T-helper 17 cell (primary cell): ENCODE results near the gene ST3GAL3. TPM values are rescaled to one million over a fixed set of nuclear protein-coding genes. Genes with fewer than 3 reads are reported as not detected.

Experiments used
- ATAC-seq: fragments of 150-1000 bp; cut with Tn5 transposase; 2 replicates; pipeline ENCODE4 v1.10.0; 2021; ENCODE audit warnings: mild to moderate bottlenecking, moderate library complexity
- DNase-seq, 3 donors: peaks; one replicate each; pipeline versions ENCODE4 v3.0.0 to v3.0.0-alpha.2; 2020 to 2021
- H3K9me3 ChIP-seq: one replicate; pipeline ENCODE4 v1.7.0; 2013; ENCODE audit warnings: low read length, mild to moderate bottlenecking; ENCODE audit not compliant: control insufficient read depth, poor library complexity, severe bottlenecking
- H3K27ac Mint-ChIP-seq: one replicate; pipeline ENCODE4 v1.8.0; 2022; ENCODE audit warnings: mild to moderate bottlenecking, moderate library complexity, mixed read lengths
- H3K27me3 Mint-ChIP-seq: one replicate; pipeline ENCODE4 v1.8.0; 2022; ENCODE audit warnings: mixed read lengths
- H3K36me3 Mint-ChIP-seq: one replicate; pipeline ENCODE4 v1.8.0; 2022; ENCODE audit warnings: low read depth, mixed read lengths
- H3K4me1 Mint-ChIP-seq: one replicate; pipeline ENCODE4 v1.8.0; 2022; ENCODE audit warnings: mild to moderate bottlenecking, mixed read lengths
- H3K4me3 Mint-ChIP-seq: one replicate; pipeline ENCODE4 v1.8.0; 2022; ENCODE audit warnings: mild to moderate bottlenecking, moderate library complexity, mixed read lengths
- total RNA-seq, 4 donors: library from RNA in 2 of 4; stranded (reverse) in 2 of 4; gene quantifications; one replicate each; pipeline ENCODE4 v1.2.3 and lab custom pipeline; 2022 to 2026

Gene ST3GAL3
- total RNA-seq, 2 donors from 2014 or later = 19.8 to 24.9 TPM

DNA sequence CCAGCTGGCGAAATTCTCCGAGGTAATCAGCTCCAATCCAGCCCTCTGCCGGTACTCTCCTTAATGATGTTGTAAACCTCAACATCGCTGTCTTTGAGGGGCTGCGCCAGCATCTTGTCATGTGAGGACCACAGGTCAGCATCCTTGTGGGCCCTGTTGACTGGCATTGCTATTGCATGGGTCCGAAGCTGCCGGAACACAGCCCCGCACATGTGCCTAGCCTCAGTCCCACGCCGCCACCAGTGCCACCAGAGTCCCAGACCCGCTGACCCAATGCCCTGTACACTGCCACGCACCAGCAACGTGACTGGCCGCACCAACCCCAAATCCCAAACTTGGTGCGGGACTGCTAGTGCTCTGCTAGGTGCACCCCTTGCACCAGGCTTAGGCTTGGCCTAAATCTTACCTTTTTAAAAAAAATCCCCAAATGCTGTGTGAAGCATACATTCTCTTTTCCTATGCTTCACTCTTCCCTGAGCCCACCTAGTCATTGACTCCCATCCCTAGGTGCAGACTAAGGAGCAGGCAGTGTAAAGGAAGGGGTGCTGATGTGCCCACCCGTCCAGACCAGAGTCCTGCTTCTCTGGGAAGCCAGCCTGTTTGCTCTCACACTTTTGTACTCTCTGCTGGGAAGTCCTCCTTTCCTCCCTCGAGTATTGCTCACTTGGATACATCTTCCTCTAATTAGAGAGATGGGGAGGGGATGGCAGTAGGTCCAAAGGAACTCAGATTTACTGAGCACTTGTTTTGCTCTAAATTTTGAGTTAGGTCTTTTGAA, 144.4 kb downstream of the ST3GAL3 start:
- H3K27me3 Mint-ChIP-seq = no peaks in the 10 kb centered on the region
- no peak overlapping the region for H3K4me3 Mint-ChIP-seq
- ATAC-seq (no peak), DNase-seq (no peak)
- peaks cover 8% of the 10 kb centered on the region for H3K36me3 Mint-ChIP-seq
- no peak overlapping the region for H3K27ac Mint-ChIP-seq
- H3K4me1 Mint-ChIP-seq = peaks cover 10% of the 10 kb centered on the region
- no peaks in the 10 kb centered on the region for H3K9me3 ChIP-seq

DNA sequence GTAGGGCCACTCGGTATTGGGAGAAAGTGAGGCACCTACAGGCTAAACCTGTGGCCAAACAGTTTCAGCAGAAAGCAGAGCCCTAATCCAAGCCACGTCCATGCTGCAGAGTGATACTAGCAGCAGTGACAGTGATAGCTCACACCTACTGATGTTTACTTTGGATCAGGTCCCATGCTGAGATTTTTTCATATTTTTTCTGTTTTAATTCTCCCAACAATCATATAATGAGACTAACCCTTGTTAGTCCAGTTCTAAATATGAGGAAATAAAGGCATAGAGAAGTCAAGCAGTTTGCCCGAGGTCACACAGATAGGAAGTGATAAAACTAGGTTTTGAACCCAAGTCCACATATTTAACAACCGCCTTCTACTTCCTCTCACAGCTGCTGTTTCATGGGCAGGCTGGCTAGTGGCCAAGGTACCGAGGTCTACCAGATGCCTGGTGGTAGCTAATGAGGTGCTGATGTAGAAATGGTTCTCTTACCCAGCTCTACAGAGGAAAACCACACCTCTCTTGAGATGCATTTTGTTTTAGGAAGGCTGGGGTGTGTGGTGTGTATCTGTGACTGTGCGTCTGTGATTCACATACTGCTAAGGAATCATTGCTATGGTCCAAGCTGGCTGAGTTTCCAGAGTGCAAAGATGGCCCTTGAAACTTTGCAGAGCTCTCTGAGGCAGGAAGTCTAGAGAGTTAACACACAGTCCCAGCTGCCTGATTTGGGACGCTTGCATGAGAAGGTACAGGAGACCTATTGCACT, 146.0 kb downstream of the ST3GAL3 start:
- no peaks in the 10 kb centered on the region for H3K27me3 Mint-ChIP-seq
- H3K27ac Mint-ChIP-seq = no peak overlapping the region
- peaks cover 8% of the 10 kb centered on the region for H3K4me1 Mint-ChIP-seq
- no peak for ATAC-seq
- no peaks in the 10 kb centered on the region for H3K9me3 ChIP-seq
- H3K4me3 Mint-ChIP-seq = no peak overlapping the region
- DNase-seq = no peak
- peaks cover 8% of the 10 kb centered on the region for H3K36me3 Mint-ChIP-seq

DNA sequence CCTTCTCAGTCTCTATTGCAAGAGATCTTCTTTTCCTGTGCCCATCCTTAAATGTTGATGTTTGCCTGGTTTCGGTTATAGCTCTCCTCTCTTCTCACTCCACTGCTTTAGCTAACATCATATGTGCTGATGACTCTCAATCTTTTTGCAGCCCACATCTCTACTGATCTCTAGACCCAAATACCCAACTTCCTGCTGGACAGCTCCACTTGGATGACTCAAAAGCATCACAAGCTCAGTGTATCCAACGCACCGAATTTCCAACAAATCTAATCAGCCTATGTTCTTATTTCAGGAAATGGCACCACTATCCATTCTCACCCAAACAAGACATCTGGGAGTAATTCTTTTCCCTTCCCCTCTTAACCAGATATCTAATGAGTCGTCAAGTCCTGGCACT, 147.1 kb downstream of the ST3GAL3 start:
- no peaks in the 10 kb centered on the region for H3K27me3 Mint-ChIP-seq
- ATAC-seq (no peak), DNase-seq (no peak)
- H3K27ac Mint-ChIP-seq = no peak overlapping the region
- H3K36me3 Mint-ChIP-seq = peaks cover 4% of the 10 kb centered on the region
- H3K4me3 Mint-ChIP-seq = no peak overlapping the region
- no peaks in the 10 kb centered on the region for H3K9me3 ChIP-seq
- H3K4me1 Mint-ChIP-seq = peaks cover 3% of the 10 kb centered on the region

DNA sequence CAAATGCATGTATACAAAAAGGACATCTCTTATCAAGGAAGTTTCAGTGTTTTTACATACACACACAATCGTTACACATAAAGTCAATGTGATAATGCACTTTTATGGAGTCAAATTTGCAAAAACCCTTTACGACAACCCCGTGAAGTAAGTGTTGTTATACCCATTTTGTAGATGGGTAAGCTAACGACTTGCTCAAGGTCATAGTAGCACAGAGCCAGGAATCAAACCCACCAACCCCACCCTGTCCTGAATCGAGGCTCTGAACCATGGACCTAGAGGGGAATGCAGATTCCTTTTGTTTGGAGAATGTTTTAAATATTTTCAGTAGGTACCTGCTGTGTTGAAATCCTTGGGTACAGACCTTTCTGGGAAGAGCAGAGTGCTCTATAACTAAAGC, 148.9 kb downstream of the ST3GAL3 start:
- ATAC-seq = no peak
- DNase-seq = no peak
- no peak overlapping the region for H3K27ac Mint-ChIP-seq
- H3K4me1 Mint-ChIP-seq = peaks cover 3% of the 10 kb centered on the region
- H3K36me3 Mint-ChIP-seq = peaks cover 4% of the 10 kb centered on the region
- no peak overlapping the region for H3K4me3 Mint-ChIP-seq
- H3K27me3 Mint-ChIP-seq = no peaks in the 10 kb centered on the region
- H3K9me3 ChIP-seq = no peaks in the 10 kb centered on the region

DNA sequence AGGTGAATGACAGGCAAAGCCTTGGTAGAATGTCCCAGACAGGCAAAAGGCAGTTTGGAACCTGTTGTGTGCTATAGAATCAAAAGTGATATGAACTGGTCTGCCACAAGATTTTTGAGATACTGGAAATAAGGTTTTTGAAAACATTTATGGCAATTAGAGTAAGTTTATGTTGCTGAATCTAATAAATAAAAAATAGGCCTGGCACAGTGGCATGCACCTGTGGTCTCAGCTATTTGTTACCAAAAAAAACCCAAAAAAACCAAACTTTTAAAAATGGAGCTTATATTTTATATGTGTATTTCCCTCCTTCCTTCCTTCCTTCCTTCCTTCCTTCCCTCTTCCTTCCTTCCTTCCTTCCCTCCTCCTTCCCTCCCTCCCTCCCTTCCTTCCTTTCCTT, 149.8 kb downstream of the ST3GAL3 start:
- Mint-ChIP-seq H3K27ac (no peak overlapping the region), H3K4me1 (no peaks in the 10 kb centered on the region), H3K36me3 (peaks cover 4% of the 10 kb centered on the region), H3K27me3 (no peaks in the 10 kb centered on the region), H3K4me3 (no peak overlapping the region)
- ATAC-seq (no peak), DNase-seq (no peak)
- H3K9me3 ChIP-seq = no peaks in the 10 kb centered on the region

DNA sequence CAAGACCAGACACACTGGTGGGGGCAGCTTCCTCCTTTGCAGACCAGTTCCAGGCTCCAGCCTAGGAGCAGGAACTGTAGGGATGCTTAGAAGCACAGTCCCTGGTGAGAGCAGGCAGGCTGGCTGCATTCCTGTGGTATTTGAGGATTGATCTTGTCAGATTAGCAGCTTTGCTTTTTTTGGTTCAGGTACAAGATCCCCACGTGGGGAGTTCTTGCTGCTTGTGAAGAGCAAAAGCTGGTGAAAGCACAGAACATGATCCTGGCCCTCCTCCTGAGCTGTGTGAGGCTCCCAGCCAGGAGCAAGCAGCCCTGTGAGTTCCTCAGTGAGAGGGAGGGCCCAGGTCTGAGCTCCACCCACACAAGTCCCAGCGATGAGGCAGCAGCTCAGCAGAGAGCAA, 151.0 kb downstream of the ST3GAL3 start:
- H3K27me3 Mint-ChIP-seq = no peaks in the 10 kb centered on the region
- H3K4me3 Mint-ChIP-seq = no peak overlapping the region

DNA sequence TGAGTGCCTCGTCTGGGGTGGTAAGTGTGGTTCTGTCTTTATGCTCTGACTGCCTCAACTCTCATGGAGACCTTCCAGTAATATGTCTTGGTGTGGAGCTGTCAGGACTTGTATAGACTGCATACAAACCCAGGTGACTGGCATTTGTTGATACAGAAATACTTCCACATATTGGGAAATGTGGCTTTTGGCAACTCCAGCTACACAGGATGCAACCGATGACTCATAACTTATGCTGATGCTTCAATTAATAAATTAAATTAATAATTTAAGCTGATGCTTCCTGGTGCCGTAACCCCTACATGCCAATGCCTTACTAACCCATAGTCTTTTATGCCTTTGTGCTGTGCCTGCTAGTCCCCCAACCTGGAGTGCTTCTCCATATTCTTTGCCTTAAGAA, 154.0 kb downstream of the ST3GAL3 start:
- H3K4me1 Mint-ChIP-seq = peaks cover 8% of the 10 kb centered on the region
- H3K27ac Mint-ChIP-seq = no peak overlapping the region
- H3K9me3 ChIP-seq = no peaks in the 10 kb centered on the region
- DNase-seq (no peak), ATAC-seq (no peak)
- no peak overlapping the region for H3K4me3 Mint-ChIP-seq
- peaks cover 5% of the 10 kb centered on the region for H3K36me3 Mint-ChIP-seq
- no peaks in the 10 kb centered on the region for H3K27me3 Mint-ChIP-seq

More for the DNA sequence above, 151.0 kb downstream of the ST3GAL3 start:
- Mint-ChIP-seq H3K36me3 (peaks cover 4% of the 10 kb centered on the region), H3K27ac (no peak overlapping the region), H3K4me1 (no peaks in the 10 kb centered on the region)
- ATAC-seq (no peak), DNase-seq (no peak)
- H3K9me3 ChIP-seq = no peaks in the 10 kb centered on the region

DNA sequence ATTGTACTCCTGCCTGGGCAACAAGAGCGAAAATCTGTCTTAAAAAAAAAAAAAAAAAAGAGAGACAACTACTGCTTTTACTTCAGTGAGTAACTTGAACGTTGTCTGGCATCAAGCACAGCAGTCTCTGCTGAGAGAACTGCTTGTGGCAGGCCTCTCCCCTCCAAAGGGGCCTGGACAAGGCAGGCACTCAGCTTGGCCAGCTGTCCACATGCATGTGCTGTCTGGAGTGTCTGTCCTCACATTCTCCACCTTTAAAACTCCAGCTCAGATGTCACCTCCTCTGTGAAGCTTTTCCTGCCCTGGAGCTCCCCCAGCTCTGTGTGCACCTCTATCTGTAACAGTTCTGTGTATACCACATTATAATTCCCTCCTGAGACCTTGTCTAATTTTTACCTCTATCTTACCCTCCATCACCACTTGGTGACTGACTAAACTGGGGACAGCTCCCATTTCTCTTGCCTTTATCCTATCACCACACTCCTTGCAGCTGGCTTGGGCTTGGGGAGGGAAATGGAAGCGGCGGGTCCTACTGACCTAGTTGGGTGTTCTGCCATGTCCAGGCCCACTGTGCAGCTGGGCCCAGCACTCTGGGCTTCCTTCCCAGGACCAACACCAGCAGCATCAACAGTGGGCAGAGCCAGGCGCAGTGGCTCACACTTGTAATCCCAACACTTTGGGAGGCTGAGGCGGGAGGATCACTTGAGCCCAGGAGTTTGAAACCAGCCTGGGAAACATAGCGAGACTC, 154.8 kb downstream of the ST3GAL3 start:
- Mint-ChIP-seq H3K27me3 (no peaks in the 10 kb centered on the region), H3K36me3 (peaks cover 5% of the 10 kb centered on the region), H3K4me1 (peaks cover 8% of the 10 kb centered on the region), H3K27ac (no peak overlapping the region), H3K4me3 (no peak overlapping the region)
- DNase-seq (no peak), ATAC-seq (no peak)
- no peaks in the 10 kb centered on the region for H3K9me3 ChIP-seq

DNA sequence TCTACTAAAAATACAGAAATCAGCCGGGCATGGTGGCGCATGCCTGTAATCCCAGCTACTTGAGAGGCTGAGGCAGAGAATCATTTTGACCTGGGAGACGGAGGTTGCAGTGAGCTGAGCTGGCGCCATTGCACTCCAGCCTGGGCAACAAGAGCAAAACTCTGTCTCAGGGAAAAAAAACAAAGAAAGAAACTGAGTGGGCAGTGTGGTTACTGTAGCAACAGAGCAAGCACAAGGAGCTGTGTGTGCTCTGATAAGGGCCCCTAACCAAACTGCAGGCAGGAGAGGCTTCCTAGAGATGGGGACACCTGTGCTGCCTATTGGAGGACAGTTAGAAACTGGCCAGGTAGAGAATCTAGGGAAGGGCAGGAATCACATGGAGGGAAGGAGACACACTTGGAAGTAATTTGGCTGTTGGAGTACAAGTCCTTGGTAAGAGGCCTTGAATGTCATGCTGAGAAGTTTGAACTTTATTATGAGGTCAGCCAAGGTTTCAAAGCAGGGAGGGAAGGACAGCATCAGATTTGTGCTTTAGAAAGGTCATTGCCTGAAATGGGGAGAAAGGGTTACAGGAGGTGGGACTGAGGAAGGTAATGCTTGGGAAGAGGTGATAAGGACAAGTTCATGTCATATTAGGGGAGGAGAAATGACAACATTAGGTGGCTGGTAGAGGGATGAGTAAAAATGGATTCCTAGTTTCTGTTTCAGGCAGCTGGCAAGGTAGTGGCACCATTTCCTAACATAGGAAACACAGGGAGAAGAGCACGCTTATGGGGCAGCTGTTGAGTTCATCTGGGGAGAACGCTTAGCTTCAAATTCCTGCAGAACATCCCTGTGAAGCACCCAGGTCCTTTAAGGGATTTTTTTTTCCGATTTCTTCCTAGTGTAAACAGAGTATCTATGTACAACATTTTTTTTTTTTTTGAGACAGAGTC, 157.0 kb downstream of the ST3GAL3 start:
- DNase-seq = no peak
- no peak overlapping the region for H3K4me3 Mint-ChIP-seq
- H3K27me3 Mint-ChIP-seq = no peaks in the 10 kb centered on the region
- no peak for ATAC-seq
- peaks cover 5% of the 10 kb centered on the region for H3K36me3 Mint-ChIP-seq
- no peaks in the 10 kb centered on the region for H3K9me3 ChIP-seq
- H3K27ac Mint-ChIP-seq = no peak overlapping the region
- peaks cover 8% of the 10 kb centered on the region for H3K4me1 Mint-ChIP-seq

DNA sequence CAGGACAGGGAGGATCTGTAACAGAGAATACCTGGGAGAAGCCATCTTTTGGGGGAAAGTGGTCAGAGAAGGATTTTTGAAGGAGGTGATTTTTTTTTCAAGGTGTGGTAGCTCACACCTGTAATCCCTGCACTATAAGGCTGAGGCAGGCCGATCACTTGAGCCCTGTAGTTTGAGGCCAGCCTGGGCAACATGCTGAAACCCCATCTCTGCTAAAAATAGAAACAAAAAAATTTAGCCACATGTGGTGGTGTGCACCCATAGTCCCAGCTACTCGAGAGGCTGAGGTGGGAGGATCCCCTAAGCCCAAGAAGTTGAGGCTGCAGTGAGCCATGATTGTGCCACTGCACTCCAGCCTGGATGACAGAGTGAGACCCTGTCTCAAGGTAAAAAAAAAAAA, 158.9 kb downstream of the ST3GAL3 start:
- H3K27ac Mint-ChIP-seq = no peak overlapping the region
- no peak overlapping the region for H3K4me3 Mint-ChIP-seq

DNA sequence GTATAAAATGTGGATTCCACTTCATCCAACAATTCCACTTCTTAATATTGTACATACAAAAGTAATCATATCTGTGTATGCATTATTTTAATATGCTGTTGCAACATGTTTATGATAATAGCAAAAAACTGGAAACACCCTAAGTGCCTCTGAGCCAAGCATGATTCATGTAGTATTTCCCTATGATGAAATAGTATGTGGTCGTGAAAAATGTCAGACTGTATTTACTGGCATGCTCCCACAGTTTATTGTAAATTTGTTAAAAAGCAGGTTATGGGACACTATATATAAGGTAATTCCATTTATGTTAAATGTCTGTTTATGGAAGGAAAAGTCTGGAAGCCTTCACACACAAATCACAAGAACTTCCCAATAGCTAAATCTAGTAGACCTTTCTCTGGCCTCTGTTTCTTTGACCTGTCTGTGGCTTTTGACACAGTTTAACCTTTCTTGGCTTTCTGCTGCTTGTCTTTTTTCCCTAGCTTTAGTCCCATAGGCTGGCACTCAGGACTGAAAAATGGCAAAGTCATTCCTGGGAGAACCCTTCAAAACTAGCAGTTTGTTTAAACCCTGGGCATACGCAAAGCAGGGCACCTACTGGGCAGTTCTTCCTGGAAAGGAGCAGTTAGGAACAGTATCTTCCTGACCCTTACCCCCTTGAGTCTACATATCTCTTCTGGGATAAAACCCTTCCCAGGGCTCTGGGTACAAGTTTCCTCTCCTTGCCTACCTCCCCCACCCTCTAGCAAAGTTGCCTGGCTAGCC, 160.8 kb downstream of the ST3GAL3 start:
- H3K27me3 Mint-ChIP-seq = no peaks in the 10 kb centered on the region
- H3K36me3 Mint-ChIP-seq = peaks cover 5% of the 10 kb centered on the region
- no peak overlapping the region for H3K27ac Mint-ChIP-seq
- no peak for ATAC-seq
- no peak for DNase-seq
- no peak overlapping the region for H3K4me3 Mint-ChIP-seq
- peaks cover 17% of the 10 kb centered on the region for H3K4me1 Mint-ChIP-seq
- H3K9me3 ChIP-seq = no peaks in the 10 kb centered on the region

More for the DNA sequence above, 158.9 kb downstream of the ST3GAL3 start:
- no peaks in the 10 kb centered on the region for H3K27me3 Mint-ChIP-seq
- ATAC-seq = no peak
- DNase-seq = no peak
- H3K4me1 Mint-ChIP-seq = peaks cover 16% of the 10 kb centered on the region
- H3K9me3 ChIP-seq = no peaks in the 10 kb centered on the region
- peaks cover 5% of the 10 kb centered on the region for H3K36me3 Mint-ChIP-seq

DNA sequence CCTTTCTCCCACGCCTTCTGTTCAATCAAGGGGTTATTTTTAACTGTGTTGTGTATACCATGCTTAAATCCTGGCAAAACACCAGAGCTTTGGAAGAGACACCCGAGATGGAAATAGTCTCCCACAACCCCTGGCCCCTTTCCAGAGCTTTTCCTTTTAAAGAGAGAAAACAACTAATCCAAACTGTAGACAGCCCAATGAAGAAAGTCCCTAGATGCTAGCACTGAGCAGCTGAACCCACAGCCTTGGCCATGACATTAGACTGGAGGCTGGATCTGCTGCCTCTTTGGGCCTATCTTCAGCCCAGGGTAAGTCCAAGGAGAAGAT, 161.4 kb downstream of the ST3GAL3 start:
- Mint-ChIP-seq H3K4me3 (no peak overlapping the region), H3K36me3 (peaks cover 5% of the 10 kb centered on the region), H3K27ac (no peak overlapping the region), H3K27me3 (no peaks in the 10 kb centered on the region), H3K4me1 (peaks cover 17% of the 10 kb centered on the region)
- ATAC-seq (no peak), DNase-seq (no peak)
- no peaks in the 10 kb centered on the region for H3K9me3 ChIP-seq
